GM12875 (cell line): ENCODE data around the gene THSD8.
"Not testable (repeated sequence)": the region's sequence is repeated elsewhere in the genome, so short reads cannot be mapped to it uniquely, and the experiment has no call there.

Experiments used
- H3K4me3 ChIP-seq: one replicate; pipeline ENCODE4 v1.5.1; 2011; ENCODE audit warnings: low read depth, low read length, control low read depth
- TF ChIP-seq, protein P1 (sequence below): IDR thresholded peaks from 2 replicates; pipeline ENCODE4 v1.5.1; 2011; ENCODE audit warnings: low read depth, mild to moderate bottlenecking, control low read depth, inconsistent platforms, low read length, moderate library complexity, borderline replicate concordance; ENCODE audit not compliant: insufficient read depth

The THSD8 gene

DNA sequence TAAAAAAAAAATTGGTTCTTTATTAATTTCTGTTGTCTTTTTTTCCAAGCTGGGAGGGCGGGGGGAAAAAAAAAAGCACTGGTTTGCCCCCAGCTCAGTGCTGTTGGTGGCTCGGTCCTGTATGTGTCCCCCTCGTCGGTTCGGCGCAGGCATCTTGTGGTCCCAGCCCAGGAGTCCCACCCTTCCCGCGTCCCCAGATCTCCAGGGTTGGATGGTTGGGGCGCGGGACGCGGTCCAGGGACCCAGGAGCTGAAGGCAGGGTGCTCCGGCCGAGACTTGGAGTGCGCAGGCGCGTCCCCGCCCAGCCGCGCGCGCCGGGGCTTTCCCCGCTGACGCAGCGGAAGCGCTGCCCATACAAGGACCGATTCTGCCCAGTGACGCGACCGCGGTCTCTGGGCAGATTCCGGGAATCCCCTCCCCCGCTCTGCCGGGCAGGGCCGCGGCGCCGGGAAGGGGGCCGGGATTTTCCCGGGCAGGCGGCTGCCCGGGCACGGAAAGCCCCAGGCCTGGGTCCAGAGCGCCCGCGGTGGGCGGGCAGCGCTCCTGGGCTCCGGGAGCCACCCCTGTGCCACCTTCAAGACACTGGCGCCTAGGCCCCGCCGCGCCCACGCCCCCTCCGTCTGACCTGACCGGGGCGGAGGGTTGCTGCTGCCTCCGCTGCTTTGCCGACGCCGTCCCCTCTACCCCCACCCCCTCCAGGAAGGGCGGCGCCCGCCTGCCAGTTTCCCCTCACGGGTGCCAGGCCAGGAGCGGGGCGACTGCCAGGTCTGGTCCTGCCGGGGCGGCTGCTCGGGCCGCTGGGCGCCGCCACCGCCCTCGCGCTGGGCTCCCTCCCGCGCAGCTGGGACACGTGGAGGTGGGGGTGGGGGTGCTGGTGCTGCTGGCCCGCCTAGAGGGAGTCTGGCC, 8.3 kb upstream of the THSD8 start:
- peak overlapping the region; percentile 95 for H3K4me3 ChIP-seq
- TF ChIP-seq, protein P1, sequence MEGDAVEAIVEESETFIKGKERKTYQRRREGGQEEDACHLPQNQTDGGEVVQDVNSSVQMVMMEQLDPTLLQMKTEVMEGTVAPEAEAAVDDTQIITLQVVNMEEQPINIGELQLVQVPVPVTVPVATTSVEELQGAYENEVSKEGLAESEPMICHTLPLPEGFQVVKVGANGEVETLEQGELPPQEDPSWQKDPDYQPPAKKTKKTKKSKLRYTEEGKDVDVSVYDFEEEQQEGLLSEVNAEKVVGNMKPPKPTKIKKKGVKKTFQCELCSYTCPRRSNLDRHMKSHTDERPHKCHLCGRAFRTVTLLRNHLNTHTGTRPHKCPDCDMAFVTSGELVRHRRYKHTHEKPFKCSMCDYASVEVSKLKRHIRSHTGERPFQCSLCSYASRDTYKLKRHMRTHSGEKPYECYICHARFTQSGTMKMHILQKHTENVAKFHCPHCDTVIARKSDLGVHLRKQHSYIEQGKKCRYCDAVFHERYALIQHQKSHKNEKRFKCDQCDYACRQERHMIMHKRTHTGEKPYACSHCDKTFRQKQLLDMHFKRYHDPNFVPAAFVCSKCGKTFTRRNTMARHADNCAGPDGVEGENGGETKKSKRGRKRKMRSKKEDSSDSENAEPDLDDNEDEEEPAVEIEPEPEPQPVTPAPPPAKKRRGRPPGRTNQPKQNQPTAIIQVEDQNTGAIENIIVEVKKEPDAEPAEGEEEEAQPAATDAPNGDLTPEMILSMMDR, result 0 out of 2 replicates have a peak, but pooled peaks have one; percentile 2

DNA sequence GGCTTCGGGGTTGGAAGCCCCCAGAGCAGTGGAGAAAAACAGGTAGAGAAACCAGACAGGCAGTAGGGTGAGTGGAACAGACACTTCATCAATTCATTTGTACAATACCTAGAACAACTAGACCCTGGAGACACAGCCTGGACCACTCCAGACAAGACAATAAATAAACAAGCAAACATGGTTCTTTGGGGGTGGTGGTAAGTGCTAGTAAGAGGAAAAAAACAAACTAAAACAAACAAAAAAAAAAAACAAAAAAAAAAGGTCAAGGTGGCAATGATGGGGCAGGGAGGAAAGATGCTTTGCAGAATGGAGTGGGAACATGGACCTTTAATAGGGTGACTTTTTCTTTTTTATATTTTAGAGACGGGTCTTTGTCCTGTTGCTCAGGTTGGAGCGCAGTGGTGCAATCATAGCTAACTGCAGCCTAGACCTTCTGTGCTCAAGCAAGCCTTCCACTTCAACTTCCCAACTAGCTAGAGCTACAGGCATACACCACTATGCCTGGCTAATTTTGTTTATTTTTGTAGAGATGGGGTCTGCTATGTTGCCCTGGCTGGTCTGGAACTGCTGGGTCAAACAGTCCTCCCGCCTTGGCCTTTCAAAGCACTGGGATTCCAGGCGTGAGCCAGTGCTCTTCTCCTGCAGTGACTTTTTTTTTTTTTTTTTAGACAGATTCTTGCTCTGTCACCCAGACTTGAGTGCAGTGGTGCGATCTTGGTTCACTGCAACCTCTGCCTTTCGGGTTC, 7.5 kb upstream of the THSD8 start:
- peak overlapping the region; percentile 95 for H3K4me3 ChIP-seq
- TF ChIP-seq, protein P1, result no peak

DNA sequence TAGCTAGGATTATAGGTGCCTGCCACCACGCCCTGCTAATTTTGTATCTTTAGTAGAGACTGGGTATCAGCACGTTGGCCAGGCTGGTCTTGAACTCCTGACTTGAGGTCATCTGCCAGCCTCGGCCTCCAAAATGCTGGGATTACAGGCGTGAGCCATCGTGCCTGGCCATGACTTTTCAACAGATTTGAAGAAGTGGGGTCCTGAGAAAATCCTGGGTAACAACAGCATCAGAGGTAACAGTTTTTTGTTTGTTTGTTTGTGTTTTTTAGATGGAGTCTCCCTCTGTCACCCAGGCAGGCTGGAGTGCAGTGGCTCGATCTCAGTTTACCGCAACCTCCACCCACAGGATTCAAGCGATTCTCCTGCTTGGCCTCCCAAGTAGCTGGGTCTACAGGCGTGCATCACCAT, 6.9 kb upstream of the THSD8 start:
- H3K4me3 ChIP-seq, result no peak overlapping the region
- TF ChIP-seq, protein P1, result no peak

DNA sequence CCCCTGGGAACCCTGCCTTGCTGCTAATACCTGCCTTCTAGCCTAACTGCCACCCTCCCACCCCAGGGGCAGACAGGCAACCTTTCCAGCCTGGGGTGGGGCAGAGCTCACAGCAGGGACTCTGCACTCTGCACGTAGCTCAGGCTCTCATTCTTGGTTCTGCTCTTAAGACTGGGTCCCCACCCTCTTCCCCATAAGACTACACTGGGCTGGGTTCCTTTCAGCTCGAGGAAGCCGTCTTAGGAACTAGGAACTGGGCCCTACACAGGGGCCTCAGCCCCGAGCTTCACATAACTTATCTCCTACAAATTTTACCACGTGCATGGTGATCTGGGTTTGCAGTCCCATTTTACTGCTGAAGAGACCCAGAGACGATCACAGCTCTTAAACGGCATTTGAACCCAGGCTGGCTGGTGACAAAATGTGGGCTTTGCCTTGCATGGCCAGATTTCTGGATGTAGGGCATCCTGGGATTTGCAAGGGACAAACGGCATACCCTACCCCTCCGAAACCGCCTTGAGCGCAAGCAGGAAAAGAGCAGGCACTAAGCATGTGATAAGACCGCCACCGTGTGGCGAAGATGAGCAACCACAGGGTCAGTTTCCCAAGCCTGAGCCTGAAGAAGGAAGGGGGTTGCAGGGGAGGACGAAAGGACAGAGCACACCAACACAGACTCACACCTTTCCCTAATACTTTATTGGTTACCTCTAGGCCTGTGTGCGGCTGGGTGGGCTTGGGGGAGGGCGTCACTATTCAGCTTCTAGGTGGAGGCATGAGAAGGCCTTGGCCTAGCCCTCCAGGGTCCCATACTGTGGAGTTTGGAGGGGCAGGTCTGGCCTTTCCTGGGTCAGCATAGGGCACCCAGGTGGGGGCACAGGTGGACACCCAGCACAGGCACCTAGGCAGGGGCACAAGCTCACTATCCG, 5.5 kb upstream of the THSD8 start:
- TF ChIP-seq, protein P1, result peak; percentile 89
- H3K4me3 ChIP-seq, result no peak overlapping the region

DNA sequence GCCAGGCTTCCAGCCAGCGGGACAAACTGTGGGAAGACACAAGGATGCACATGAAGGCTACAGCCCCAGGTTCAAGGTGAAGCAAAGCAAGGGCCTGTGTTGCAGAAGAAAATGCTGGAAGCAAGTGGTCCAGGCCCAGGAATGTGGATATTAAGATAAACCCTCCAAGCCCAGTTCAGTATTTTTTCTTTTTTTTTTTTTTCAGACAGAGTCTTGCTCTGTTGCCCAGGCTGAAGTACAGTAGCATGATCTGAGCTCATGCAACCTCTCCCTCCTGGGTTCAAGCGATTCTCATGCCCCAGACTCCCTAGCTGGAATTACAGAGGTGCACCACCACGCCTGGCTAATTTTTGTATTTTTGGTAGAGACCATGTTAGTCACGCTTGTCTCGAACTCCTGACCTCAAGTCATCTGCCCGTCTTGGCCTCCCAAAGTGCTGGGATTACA, 4.7 kb upstream of the THSD8 start:
- TF ChIP-seq, protein P1, result no peak
- H3K4me3 ChIP-seq, result no peak overlapping the region

DNA sequence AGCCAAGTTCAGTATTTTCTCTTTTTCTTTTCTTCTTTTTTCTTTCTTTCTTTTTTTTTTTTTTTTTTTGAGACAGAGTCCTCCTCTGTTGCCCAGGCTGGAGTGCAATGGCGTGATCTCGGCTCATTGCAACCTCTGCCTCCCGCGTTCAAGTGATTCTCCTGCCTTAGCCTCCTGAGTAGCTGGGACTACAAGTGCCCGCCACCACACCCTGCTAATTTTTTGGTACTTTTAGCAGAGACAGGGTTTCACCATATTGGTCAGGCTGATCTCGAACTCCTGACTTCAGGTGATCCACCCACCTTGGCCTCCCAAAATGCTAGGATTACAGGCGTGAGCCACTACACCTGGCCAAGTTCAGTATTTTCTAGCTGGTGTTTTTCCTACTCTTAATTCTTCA, 4.3 kb upstream of the THSD8 start:
- H3K4me3 ChIP-seq, result not testable (repeated sequence)
